ENCODE measurements around the gene FAM120B. TPM values are rescaled to one million over a fixed set of nuclear protein-coding genes. Genes with fewer than 3 reads are reported as not detected.
"Not testable (repeated sequence)": the region's sequence is repeated elsewhere in the genome, so short reads cannot be mapped to it uniquely, and the experiment has no call there.

The FAM120B gene
- total RNA-seq, 2 experiments from 2014 or later: 20.4 to 26.0 TPM

- CTCF ChIA-PET: interaction anchor here (0.9 to 1.6 kb wide), 2 partner anchors 10 to 14 kb away, joined by 3 read pairs; no protein-coding TSS in a partner anchor
- no peaks in the 10 kb centered on the region for H3K9me3 Mint-ChIP-seq (ENCODE audit: low read depth)
- ATAC-seq (no peak), DNase-seq (no peak)
- peaks cover 29% of the 10 kb centered on the region for H3K36me3 Mint-ChIP-seq
- peaks cover 3% of the 10 kb centered on the region for H3K27me3 Mint-ChIP-seq
- peaks cover 2% of the 10 kb centered on the region for H3K4me1 Mint-ChIP-seq
- no peak overlapping the region for H3K27ac Mint-ChIP-seq
- H3K4me3 Mint-ChIP-seq: no peak overlapping the region
Measured at GRCh38 chr6:170405311-170405975, 98.9 kb downstream of the FAM120B start.

- ATAC-seq (no peak), DNase-seq (no peak)
- Mint-ChIP-seq H3K36me3 (peaks cover 29% of the 10 kb centered on the region), H3K9me3 (ENCODE audit: low read depth) (no peaks in the 10 kb centered on the region), H3K27me3 (peaks cover 16% of the 10 kb centered on the region), H3K4me3 (no peak overlapping the region), H3K4me1 (peaks cover 2% of the 10 kb centered on the region), H3K27ac (no peak overlapping the region)
- CTCF ChIA-PET: no interaction called here
Measured at GRCh38 chr6:170407200-170407599, 100.6 kb downstream of the FAM120B start.

- no peak overlapping the region for H3K4me3 Mint-ChIP-seq
- ATAC-seq: no peak
- H3K36me3 Mint-ChIP-seq: peaks cover 29% of the 10 kb centered on the region
- CTCF ChIA-PET: no interaction called here
- H3K9me3 Mint-ChIP-seq (ENCODE audit: low read depth): no peaks in the 10 kb centered on the region
- peaks cover 2% of the 10 kb centered on the region for H3K4me1 Mint-ChIP-seq
- H3K27me3 Mint-ChIP-seq: peaks cover 22% of the 10 kb centered on the region
- DNase-seq: no peak
- no peak overlapping the region for H3K27ac Mint-ChIP-seq
Measured at GRCh38 chr6:170407932-170408331, 101.4 kb downstream of the FAM120B start.

GRCh38 chr6:170409746-170410145, 103.2 kb downstream of the FAM120B start:
- H3K4me3 Mint-ChIP-seq; DNase-seq; ATAC-seq; H3K4me1 Mint-ChIP-seq; H3K9me3 Mint-ChIP-seq (ENCODE audit: low read depth); H3K27ac Mint-ChIP-seq; CTCF ChIA-PET: not testable (repeated sequence)
- Mint-ChIP-seq H3K27me3 (peaks cover 32% of the 10 kb centered on the region), H3K36me3 (peaks cover 25% of the 10 kb centered on the region)

- Mint-ChIP-seq H3K4me1 (peaks cover 2% of the 10 kb centered on the region), H3K36me3 (peaks cover 20% of the 10 kb centered on the region), H3K9me3 (ENCODE audit: low read depth) (peaks cover 4% of the 10 kb centered on the region), H3K27me3 (peaks cover 32% of the 10 kb centered on the region), H3K27ac (no peak overlapping the region), H3K4me3 (no peak overlapping the region)
- DNase-seq (no peak), ATAC-seq (no peak)
- CTCF ChIA-PET: no interaction called here
Measured at GRCh38 chr6:170410241-170410640, 103.7 kb downstream of the FAM120B start.

- H3K36me3 Mint-ChIP-seq: no peaks in the 10 kb centered on the region
Measured at GRCh38 chr6:170415318-170415717, 108.8 kb downstream of the FAM120B start.

GRCh38 chr6:170416303-170416702, 109.7 kb downstream of the FAM120B start:
- Mint-ChIP-seq H3K4me1 (no peaks in the 10 kb centered on the region), H3K27ac (no peak overlapping the region)
- CTCF ChIA-PET: no interaction called here

More at GRCh38 chr6:170415318-170415717, 108.8 kb downstream of the FAM120B start:
- Mint-ChIP-seq H3K9me3 (ENCODE audit: low read depth) (peaks cover 4% of the 10 kb centered on the region), H3K4me3 (no peak overlapping the region), H3K27ac (no peak overlapping the region), H3K27me3 (peaks cover 39% of the 10 kb centered on the region), H3K4me1 (no peaks in the 10 kb centered on the region)
- CTCF ChIA-PET: interaction anchor here (1.1 kb wide), 1 partner anchor 10 kb away, joined by 3 read pairs; no protein-coding TSS in a partner anchor
- DNase-seq: no peak
- ATAC-seq: no peak

GRCh38 chr6:170416959-170417606, 110.5 kb downstream of the FAM120B start:
- no peak for DNase-seq
- Mint-ChIP-seq H3K27ac (no peak overlapping the region), H3K4me3 (no peak overlapping the region), H3K9me3 (ENCODE audit: low read depth) (peaks cover 4% of the 10 kb centered on the region), H3K36me3 (no peaks in the 10 kb centered on the region), H3K27me3 (peaks cover 25% of the 10 kb centered on the region), H3K4me1 (no peaks in the 10 kb centered on the region)
- CTCF ChIA-PET: no interaction called here
- no peak for ATAC-seq

More at GRCh38 chr6:170416303-170416702, 109.7 kb downstream of the FAM120B start:
- DNase-seq (no peak), ATAC-seq (no peak)
- Mint-ChIP-seq H3K4me3 (no peak overlapping the region), H3K36me3 (no peaks in the 10 kb centered on the region), H3K9me3 (ENCODE audit: low read depth) (peaks cover 4% of the 10 kb centered on the region), H3K27me3 (peaks cover 29% of the 10 kb centered on the region)

GRCh38 chr6:170417881-170418280, 111.3 kb downstream of the FAM120B start:
- ATAC-seq (no peak), DNase-seq (no peak)
- H3K36me3 Mint-ChIP-seq: no peaks in the 10 kb centered on the region
- H3K4me3 Mint-ChIP-seq: no peak overlapping the region
- CTCF ChIA-PET: no interaction called here
- H3K9me3 Mint-ChIP-seq (ENCODE audit: low read depth): peaks cover 4% of the 10 kb centered on the region
- no peaks in the 10 kb centered on the region for H3K4me1 Mint-ChIP-seq
- no peak overlapping the region for H3K27ac Mint-ChIP-seq
- peaks cover 18% of the 10 kb centered on the region for H3K27me3 Mint-ChIP-seq

GRCh38 chr6:170420283-170420682, 113.7 kb downstream of the FAM120B start:
- no peak overlapping the region for H3K4me3 Mint-ChIP-seq
- H3K9me3 Mint-ChIP-seq (ENCODE audit: low read depth): no peaks in the 10 kb centered on the region
- H3K27me3 Mint-ChIP-seq: peaks cover 19% of the 10 kb centered on the region
- no peak overlapping the region for H3K27ac Mint-ChIP-seq
- no peaks in the 10 kb centered on the region for H3K4me1 Mint-ChIP-seq
- no peaks in the 10 kb centered on the region for H3K36me3 Mint-ChIP-seq
- DNase-seq: no peak
- CTCF ChIA-PET: no interaction called here
- ATAC-seq: no peak

- no peak overlapping the region for H3K4me3 Mint-ChIP-seq
- peaks cover 27% of the 10 kb centered on the region for H3K27me3 Mint-ChIP-seq
- CTCF ChIA-PET: no interaction called here
- no peaks in the 10 kb centered on the region for H3K4me1 Mint-ChIP-seq
- H3K9me3 Mint-ChIP-seq (ENCODE audit: low read depth): no peaks in the 10 kb centered on the region
- DNase-seq (no peak), ATAC-seq (no peak)
- H3K36me3 Mint-ChIP-seq: no peaks in the 10 kb centered on the region
- no peak overlapping the region for H3K27ac Mint-ChIP-seq
Measured at GRCh38 chr6:170420791-170421776, 114.5 kb downstream of the FAM120B start.

- no peak for DNase-seq
- H3K27ac Mint-ChIP-seq: no peak overlapping the region
- no peaks in the 10 kb centered on the region for H3K36me3 Mint-ChIP-seq
- H3K9me3 Mint-ChIP-seq (ENCODE audit: low read depth): no peaks in the 10 kb centered on the region
- peaks cover 33% of the 10 kb centered on the region for H3K27me3 Mint-ChIP-seq
- no peaks in the 10 kb centered on the region for H3K4me1 Mint-ChIP-seq
- CTCF ChIA-PET: no interaction called here
- no peak overlapping the region for H3K4me3 Mint-ChIP-seq
- no peak for ATAC-seq
Measured at GRCh38 chr6:170421921-170422320, 115.4 kb downstream of the FAM120B start.

- DNase-seq (no peak), ATAC-seq (no peak)
- H3K36me3 Mint-ChIP-seq: no peaks in the 10 kb centered on the region
- no peaks in the 10 kb centered on the region for H3K4me1 Mint-ChIP-seq
- H3K27me3 Mint-ChIP-seq: peaks cover 44% of the 10 kb centered on the region
- H3K9me3 Mint-ChIP-seq (ENCODE audit: low read depth): no peaks in the 10 kb centered on the region
- H3K27ac Mint-ChIP-seq: no peak overlapping the region
- CTCF ChIA-PET: no interaction called here
- no peak overlapping the region for H3K4me3 Mint-ChIP-seq
Measured at GRCh38 chr6:170423030-170423429, 116.5 kb downstream of the FAM120B start.

Measured in activated CD8-positive, alpha-beta memory T cell treated with anti-CD3 and anti-CD28 coated beads, Interleukin-2, amount 10 ng/mL, durations not matched to agents 7 days and 5 days (primary cell).